ENCODE data around the gene LPCAT2.

Gene LPCAT2

GRCh38 chr16:55481023-55481422 lies 27.8 kb upstream of the LPCAT2 start:
- no peak for DNase-seq

GRCh38 chr16:55482056-55482455 lies 26.8 kb upstream of the LPCAT2 start:
- no peak for DNase-seq

GRCh38 chr16:55487048-55487803 lies 21.6 kb upstream of the LPCAT2 start:
- DNase-seq: no peak

- no peak for DNase-seq
Observed at GRCh38 chr16:55488306-55488705, 20.6 kb upstream of the LPCAT2 start.

- no peak for DNase-seq
Observed at GRCh38 chr16:55489119-55489955, 19.5 kb upstream of the LPCAT2 start.

- no peak for DNase-seq
Observed at GRCh38 chr16:55489956-55490265, 19.0 kb upstream of the LPCAT2 start.

- no peak for DNase-seq
Observed at GRCh38 chr16:55490301-55490700, 18.6 kb upstream of the LPCAT2 start.

GRCh38 chr16:55491691-55492090 lies 17.2 kb upstream of the LPCAT2 start:
- DNase-seq: no peak

- DNase-seq: no peak
Observed at GRCh38 chr16:55492756-55493380, 16.0 kb upstream of the LPCAT2 start.

- no peak for DNase-seq
Observed at GRCh38 chr16:55494994-55495421, 13.9 kb upstream of the LPCAT2 start.

- DNase-seq: no peak
Observed at GRCh38 chr16:55495616-55496289, 13.1 kb upstream of the LPCAT2 start.

GRCh38 chr16:55496509-55497145 lies 12.2 kb upstream of the LPCAT2 start:
- no peak for DNase-seq

GRCh38 chr16:55497558-55497957 lies 11.3 kb upstream of the LPCAT2 start:
- no peak for DNase-seq

- DNase-seq: no peak
Observed at GRCh38 chr16:55498101-55498500, 10.8 kb upstream of the LPCAT2 start.

- no peak for DNase-seq
Observed at GRCh38 chr16:55499281-55499680, 9.6 kb upstream of the LPCAT2 start.

- DNase-seq: no peak
Observed at GRCh38 chr16:55499951-55500529, 8.8 kb upstream of the LPCAT2 start.

- DNase-seq: no peak
Observed at GRCh38 chr16:55500530-55501011, 8.3 kb upstream of the LPCAT2 start.

GRCh38 chr16:55501549-55502322 lies 7.1 kb upstream of the LPCAT2 start:
- DNase-seq: no peak

- no peak for DNase-seq
Observed at GRCh38 chr16:55502801-55503366, 6.0 kb upstream of the LPCAT2 start.

GRCh38 chr16:55503726-55504550 lies 4.9 kb upstream of the LPCAT2 start:
- no peak for DNase-seq
